Activated CD4-positive, alpha-beta memory T cell treated with anti-CD3 and anti-CD28 coated beads, Interleukin-2, amount 10 ng/mL, durations not matched to agents 7 days and 5 days (primary cell): ENCODE measurements around the gene USP10. TPM values are rescaled to one million over a fixed set of nuclear protein-coding genes. Genes with fewer than 3 reads are reported as not detected.

Experiments
- total RNA-seq, 2 experiments: library from RNA; stranded (reverse); gene quantifications; one replicate each; pipeline ENCODE4 v1.2.3, GENCODE V29; 2021

The USP10 gene
- total RNA-seq, 2 experiments from 2014 or later: 92.2 to 94.4 TPM

Other genes starting within 250 kb of the USP10 start
- gene MEAK7, start 195.3 kb upstream of the USP10 start, total RNA-seq: 10 to 100 TPM; 27.7 to 33.4 TPM
- 100 to 1,000 TPM; 676 to 689 TPM for gene COTL1, start 81.9 kb upstream of the USP10 start, total RNA-seq
- 10 to 100 TPM; 45.7 to 49.0 TPM for gene KLHL36, start 51.5 kb upstream of the USP10 start, total RNA-seq
- gene CRISPLD2, start 120.0 kb downstream of the USP10 start, total RNA-seq: under 1 TPM; 0.18 to 0.23 TPM